Activated CD4-positive, CD25-positive, alpha-beta regulatory T cell treated with anti-CD3 and anti-CD28 coated beads, Interleukin-2, amount 50 U/mL, for 72 hours (primary cell): ENCODE measurements around the gene EPSTI1.

Source experiments
- DNase-seq: peaks from one replicate; pipeline ENCODE4 v3.0.0; 2021

Gene EPSTI1

GRCh38 chr13:42969565-42970172, 22.4 kb downstream of the EPSTI1 start:
- DNase-seq, result peak; percentile 86

DNA sequence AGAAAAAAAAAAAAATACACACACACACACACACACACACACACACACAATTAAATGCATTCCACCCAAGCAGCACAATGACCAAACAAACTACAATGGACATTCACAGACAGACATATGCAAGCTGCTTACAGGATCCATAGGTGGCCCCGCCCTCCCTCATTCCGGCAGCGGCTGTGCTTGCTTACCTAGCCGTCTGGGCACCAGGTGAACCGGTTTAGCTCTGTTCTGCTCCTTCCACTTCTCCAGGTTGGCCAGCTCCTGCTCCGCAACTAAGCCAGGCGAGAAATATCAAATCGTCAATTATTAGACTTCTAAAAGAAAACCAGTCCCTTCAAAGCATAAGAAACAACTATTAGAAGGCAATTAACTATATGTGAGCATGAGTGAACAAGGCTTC, 23.1 kb downstream of the EPSTI1 start:
- no peak for DNase-seq

DNA sequence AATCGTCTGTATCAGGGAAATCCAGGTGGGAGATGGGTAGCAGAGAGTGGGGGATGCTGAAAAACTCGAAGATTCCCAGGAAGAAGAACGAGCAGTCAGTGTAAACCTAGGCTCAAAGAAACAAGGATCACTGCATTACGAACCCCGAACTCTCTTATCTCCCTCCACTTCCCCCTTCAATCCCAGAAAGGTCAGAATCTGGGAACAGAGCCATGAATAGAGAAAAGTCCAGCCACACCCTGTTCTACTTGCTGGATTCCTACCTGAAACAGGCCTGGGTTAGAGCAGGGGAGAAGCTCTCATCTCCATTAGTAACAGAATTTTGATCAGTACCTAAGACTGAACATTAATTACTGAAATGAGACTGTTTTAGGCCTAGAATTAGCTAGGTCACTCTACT, 24.4 kb downstream of the EPSTI1 start:
- DNase-seq, result no peak

- no peak for DNase-seq
Measured at GRCh38 chr13:42965281-42965680, 26.8 kb downstream of the EPSTI1 start.

- DNase-seq, result no peak
Measured at GRCh38 chr13:42964761-42965161, 27.3 kb downstream of the EPSTI1 start.

DNA sequence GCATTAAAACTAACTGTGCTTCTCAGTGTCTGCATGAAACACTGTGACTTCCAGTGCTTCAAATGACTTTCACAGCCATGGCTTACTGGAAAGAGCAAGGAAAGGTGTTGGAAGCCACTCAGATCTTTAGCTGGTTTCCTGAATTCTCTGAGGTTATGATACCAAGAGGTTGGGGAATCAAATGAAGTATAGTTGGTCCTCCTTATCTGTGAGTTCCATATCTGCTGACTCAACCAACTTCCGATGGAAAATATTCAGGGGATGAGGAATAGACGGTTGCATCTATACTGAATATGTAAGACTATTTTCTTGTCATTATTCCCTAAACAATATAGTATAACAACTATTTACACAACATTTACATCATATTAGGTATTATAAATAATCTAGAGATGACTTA, 32.4 kb downstream of the EPSTI1 start:
- DNase-seq, result no peak

GRCh38 chr13:42957881-42958280, 34.2 kb downstream of the EPSTI1 start:
- no peak for DNase-seq

DNA sequence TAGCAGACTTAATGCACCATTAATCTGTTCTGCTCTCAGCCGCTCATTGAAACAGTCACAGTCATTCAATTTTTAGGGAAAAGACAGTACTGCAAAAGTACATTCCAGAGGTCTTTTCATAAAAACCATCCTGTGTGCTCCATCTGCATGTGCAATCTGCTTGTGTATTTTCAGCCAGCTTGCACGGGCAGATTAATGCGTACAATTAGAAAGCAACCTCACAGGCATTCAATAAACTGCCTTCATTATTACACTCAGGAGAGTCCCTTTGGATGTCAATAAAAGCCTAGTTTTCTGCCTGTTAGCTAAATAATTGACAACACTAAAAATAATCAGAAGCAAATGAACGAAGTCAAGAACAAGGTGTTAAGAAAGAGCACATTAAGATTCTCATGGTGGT, 41.9 kb downstream of the EPSTI1 start:
- no peak for DNase-seq

DNA sequence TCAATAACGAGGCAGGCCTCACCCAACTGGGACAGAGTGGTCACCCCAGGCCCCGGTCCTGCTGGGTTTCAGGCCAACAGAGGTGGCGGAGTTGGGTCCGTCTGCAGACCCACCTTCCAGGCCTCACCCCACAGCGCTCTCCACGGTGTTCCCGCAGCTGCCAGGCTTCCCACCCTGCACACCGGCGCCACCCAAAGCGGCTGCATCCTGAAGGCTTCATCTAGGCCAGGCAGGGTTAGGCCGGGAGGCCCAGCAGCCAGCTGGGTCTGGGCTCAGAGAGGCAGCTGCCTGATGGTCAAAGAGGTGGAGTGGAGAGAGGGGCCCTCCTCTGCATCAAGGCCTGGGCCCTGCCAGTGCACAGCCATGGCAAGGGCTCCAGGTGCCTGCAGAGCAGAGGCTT, 44.1 kb downstream of the EPSTI1 start:
- DNase-seq, result no peak

DNA sequence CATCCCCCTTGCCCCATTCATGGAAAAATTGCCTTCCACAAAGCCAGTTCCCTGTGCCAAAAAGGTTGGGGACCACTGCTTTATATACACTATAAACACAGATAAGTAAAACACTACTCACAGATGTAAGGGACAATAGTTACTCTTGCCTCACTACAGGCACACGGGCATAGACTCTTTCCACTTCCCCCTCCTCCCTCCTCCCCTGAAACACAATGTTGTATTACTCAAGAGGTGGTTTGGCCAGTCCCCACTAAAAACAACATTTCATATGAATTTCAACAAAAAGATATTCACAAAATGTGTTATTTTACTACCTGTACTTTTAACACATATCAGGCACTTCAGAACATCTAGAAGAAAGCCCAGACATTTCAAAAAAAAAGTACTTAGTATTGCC, 45.1 kb downstream of the EPSTI1 start:
- no peak for DNase-seq

- DNase-seq, result no peak
Measured at GRCh38 chr13:42929886-42930535, 62.0 kb downstream of the EPSTI1 start.

DNA sequence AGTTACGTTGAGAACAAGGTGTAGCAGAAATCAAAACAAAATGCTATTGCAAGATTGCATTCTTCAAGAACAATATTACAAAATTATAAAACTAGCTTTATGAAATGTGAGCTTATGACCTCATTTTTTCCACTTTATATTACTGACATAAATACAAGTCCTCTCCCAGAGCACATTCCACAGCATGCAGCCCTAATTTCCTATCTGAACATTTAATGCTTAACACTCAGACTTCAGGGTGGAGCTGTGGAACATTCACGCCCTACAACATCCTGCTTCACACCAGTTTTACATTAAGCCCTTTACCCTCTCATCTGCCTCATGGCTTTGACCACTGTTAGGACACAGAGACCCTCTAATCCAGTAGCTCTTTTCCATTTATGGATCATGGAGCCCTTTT, 65.5 kb downstream of the EPSTI1 start:
- DNase-seq, result no peak

- DNase-seq, result no peak
Measured at GRCh38 chr13:42926043-42926442, 66.0 kb downstream of the EPSTI1 start.

DNA sequence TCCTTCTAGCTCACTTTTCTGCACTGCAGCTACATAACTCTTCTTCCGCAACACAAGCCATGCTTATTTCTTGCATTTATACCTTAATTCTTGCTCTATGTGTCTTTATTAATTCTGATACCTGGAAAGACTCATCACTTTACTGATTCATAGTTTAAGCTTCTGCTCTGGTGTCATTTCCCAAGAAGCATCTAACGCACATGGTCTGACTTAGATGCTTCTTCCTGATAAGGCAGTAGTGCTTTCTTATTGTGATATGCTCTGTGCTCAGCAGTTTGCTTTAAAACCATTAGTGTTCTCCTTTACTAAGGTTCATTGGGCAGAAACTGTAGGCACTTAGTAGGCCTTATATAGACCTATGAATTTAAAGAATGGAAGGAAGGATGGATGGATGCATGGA, 66.4 kb downstream of the EPSTI1 start:
- no peak for DNase-seq

GRCh38 chr13:42924344-42924743, 67.7 kb downstream of the EPSTI1 start:
- no peak for DNase-seq

DNA sequence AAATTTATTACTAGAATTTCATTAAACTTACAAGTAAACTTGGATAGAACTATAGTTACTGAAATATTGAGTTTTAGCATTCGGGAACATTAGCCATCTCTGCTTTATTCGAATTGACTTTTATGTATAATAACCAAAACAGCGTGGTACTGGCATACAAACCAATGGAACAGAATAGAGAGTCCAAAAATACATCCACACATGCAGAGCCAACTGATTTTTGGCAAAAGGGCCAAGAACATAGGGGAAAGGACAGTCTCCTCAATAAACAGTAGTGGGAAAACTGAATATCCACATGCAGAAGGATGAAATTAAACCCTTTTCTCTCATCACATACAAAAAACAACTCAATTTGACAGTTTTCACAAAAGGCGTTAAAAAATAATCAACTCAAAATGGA, 84.3 kb downstream of the EPSTI1 start:
- no peak for DNase-seq

GRCh38 chr13:42906257-42906656, 85.8 kb downstream of the EPSTI1 start:
- DNase-seq, result no peak

DNA sequence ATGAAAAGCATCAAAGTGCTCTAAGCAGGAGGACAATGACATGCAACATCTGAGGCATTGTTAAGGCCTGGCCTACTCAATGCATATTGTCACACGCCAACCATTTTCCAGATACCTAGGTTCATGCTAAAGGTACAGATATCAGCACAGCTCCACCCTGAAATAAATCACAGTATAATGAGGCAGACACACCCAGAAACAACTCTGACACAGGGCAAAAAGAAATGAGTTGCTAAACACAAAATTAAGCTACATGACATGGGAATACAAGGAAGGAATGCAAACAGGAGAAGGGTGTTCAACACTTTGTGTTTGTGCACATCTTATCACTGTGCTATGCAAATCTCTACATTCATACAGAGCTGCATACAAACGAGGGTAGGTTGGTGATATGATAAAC, 86.5 kb downstream of the EPSTI1 start:
- DNase-seq, result no peak

DNA sequence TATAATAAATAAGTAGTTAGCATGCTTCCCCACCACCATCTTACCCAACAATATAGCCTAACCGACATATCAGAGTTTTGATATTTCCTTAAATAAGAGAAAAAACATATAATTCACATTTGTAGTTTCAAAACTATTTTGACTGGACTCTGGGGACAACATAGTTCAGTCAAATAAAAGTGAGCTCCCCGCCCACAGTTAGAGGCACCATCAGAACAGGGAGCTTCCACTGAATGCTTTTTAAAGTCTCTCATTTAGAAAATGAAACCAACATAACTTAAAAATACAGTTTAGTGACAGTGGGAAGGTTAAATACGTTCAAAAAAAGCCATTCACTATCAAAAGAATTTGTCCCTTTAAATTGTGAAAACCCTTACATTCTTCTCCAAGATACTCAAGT, 92.8 kb downstream of the EPSTI1 start:
- DNase-seq, result no peak

DNA sequence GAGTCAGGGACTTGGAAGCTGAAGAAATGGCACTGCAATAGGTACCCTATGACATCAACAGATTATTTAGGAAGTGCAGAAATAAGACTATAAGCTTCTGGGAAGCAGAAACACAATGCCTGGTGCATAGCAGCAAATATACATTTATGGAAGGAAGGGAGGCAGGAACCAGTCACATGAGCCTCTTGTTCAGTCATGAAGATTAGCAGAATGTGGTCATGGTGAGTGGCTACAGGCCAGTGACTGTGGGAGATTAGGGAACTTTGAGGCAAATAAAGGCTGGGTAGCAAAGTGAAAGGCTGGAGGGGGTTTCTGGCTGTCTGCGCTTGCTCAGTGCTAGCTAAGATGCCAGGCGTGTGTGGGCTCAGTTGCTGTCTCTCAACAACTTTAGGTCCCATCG, 96.3 kb downstream of the EPSTI1 start:
- no peak for DNase-seq

GRCh38 chr13:42894765-42895243, 97.2 kb downstream of the EPSTI1 start:
- no peak for DNase-seq

DNA sequence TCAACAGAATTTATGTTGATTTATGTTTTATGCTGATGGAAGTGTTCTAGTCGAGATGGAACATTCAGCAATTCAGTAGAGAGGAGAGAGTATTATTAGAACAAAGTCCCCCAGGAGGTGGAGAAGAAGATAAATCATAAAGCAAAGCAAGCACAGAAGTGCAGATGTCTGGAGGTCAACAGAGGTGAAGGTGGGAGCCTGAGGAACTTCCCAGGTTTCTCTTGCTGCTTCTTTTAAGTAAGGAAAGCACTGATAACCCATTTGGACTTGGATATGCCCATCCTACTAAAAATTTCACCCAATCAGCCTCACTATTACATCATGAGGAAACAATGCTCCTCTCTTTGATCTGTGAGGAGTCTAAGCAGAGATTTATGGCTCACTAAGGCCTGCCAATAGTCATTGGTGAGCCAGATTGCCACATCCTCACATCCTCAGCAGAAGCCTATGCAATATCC, 98.8 kb downstream of the EPSTI1 start:
- DNase-seq, result no peak

DNA sequence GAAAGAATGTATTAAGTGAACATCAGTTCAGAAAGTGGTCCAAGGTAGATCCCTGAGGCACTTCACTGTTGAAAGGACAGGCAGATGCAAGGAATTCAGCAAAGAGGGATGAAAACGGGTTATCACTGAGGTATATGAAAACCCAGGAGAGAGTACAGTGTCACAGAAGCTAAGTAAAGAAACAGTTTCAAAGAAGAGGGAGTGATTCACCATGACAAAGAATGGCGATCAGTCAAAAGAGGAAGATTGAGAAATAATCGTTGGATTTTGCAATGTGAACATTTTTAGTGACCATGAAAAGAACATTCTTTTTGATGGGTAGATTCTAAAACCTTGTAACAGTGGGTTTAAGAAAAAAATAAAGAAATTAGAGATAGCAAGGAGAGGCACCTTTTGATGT, 99.3 kb downstream of the EPSTI1 start:
- DNase-seq, result no peak

DNA sequence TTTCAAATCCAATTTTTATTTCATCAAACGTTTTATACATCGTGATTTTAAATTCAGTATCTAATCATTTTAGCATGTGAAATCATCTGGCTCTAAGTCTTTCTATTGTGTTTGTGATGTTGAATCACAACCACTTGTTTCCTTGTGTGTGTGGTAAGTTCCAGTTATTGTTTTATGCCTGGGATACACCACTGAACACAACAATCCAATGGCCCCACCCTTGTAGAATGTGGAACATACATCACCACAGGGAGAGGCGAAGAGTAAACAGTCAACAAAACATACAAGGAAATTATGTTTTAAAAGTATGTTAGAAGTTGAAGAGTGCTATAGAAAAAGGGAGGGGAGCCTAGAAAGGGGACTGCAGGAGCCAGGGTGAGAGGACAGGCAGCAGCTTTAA, 100.5 kb downstream of the EPSTI1 start:
- no peak for DNase-seq

GRCh38 chr13:42885325-42885724, 106.7 kb downstream of the EPSTI1 start:
- no peak for DNase-seq
